Hepatic stellate cell (primary cell): ENCODE measurements around the gene ARID5B.

ENCODE experiments used
- DNase-seq: peaks from one replicate; pipeline ENCODE4 v3.0.0; 2011; ENCODE audit warnings: low spot score

The ARID5B gene

GRCh38 chr10:61888744-61889143 lies 12.8 kb upstream of the ARID5B start:
- peak; percentile 38 for DNase-seq

GRCh38 chr10:61890430-61890829 lies 11.1 kb upstream of the ARID5B start:
- DNase-seq, result no peak

- DNase-seq, result no peak
Measured at GRCh38 chr10:61890881-61891409, 10.6 kb upstream of the ARID5B start.

GRCh38 chr10:61891906-61892585 lies 9.5 kb upstream of the ARID5B start:
- no peak for DNase-seq

- DNase-seq, result no peak
Measured at GRCh38 chr10:61892961-61893360, 8.5 kb upstream of the ARID5B start.

GRCh38 chr10:61894133-61894532 lies 7.4 kb upstream of the ARID5B start:
- DNase-seq, result no peak

GRCh38 chr10:61895898-61896600 lies 5.5 kb upstream of the ARID5B start:
- DNase-seq, result no peak

- no peak for DNase-seq
Measured at GRCh38 chr10:61896854-61897661, 4.4 kb upstream of the ARID5B start.

GRCh38 chr10:61897671-61898434 lies 3.6 kb upstream of the ARID5B start:
- peak; percentile 50 for DNase-seq

GRCh38 chr10:61898435-61898778 lies 3.1 kb upstream of the ARID5B start:
- no peak for DNase-seq

GRCh38 chr10:61899069-61899531 lies 2.4 kb upstream of the ARID5B start:
- DNase-seq, result peak; percentile 62

GRCh38 chr10:61899663-61899996 lies 1.9 kb upstream of the ARID5B start:
- DNase-seq, result no peak

GRCh38 chr10:61899997-61900828 lies 1.3 kb upstream of the ARID5B start:
- DNase-seq, result peak; percentile 55

- DNase-seq, result peak; percentile 43
Measured at GRCh38 chr10:61901829-61902444, 438 bp downstream of the ARID5B start.

GRCh38 chr10:61902445-61903220 lies 1.1 kb downstream of the ARID5B start:
- DNase-seq, result peak; percentile 56

GRCh38 chr10:61903221-61903927 lies 1.9 kb downstream of the ARID5B start:
- DNase-seq, result peak; percentile 66

GRCh38 chr10:61903928-61904344 lies 2.4 kb downstream of the ARID5B start:
- no peak for DNase-seq

- peak; percentile 70 for DNase-seq
Measured at GRCh38 chr10:61904733-61905725, 3.5 kb downstream of the ARID5B start.
